NCI-H345 treated with DMSO at 0.1 percent for 48 hours (cell line): Measurements from ENCODE around the gene KCNQ5.
"Not testable (repeated sequence)": the region's sequence is repeated elsewhere in the genome, so short reads cannot be mapped to it uniquely, and the experiment has no call there.

Experiments used
- DNase-seq: peaks from one replicate; lab custom pipeline; 2025; ENCODE audit not compliant: unreplicated experiment; lab: John Stamatoyannopoulos, UW

The KCNQ5 gene

DNA sequence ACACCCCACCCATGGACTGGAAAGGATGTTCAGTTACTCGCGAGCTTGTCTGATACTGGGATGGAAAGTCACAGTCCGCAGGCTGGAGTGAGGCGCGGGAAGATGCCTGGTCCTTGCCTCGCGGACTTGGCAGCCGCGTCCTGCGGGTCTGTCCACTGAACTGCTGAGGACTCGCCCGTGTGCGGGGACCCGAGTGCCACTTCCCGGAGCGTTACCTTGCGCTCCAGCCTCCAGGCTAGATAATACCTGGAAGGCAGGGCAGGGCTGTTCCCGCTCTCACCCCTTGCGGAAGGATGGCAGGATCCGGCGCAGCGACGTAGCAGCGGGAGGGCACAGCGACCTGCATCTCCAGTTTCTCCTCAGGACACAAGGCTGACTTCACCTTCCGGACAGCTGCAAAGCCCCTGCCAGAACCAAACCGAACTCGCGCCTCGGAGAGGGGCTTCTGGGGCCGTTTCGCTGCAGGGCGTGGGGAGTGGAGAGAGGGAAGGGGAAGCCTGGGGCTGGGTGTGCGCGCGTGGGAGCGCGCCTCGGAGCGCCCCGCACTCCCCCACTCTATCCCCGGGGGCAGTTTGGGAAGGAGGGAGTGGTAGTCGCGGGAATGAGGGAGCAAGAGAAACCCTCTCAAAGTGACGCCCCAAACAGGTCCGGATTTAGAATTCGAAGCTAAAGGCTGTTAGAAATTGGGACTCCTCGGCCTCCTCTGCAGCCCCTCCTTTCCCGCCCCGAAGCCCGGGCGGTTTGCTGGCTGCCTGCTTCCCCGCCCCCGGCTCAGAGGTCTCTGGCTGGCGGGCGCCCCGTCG, at the start of gene KCNQ5:
Gene KCNQ5, plus strand, starts transcription at position 774 of the 803 bp plus-strand sequence.
- peak; percentile 42 for DNase-seq

- no peak for DNase-seq
These were observed 42.0 kb upstream of the KCNQ5 start for GRCh38 chr6:72579865-72580264.

- peak; percentile 52 for DNase-seq
These were observed 41.5 kb upstream of the KCNQ5 start for GRCh38 chr6:72580281-72580940.

DNA sequence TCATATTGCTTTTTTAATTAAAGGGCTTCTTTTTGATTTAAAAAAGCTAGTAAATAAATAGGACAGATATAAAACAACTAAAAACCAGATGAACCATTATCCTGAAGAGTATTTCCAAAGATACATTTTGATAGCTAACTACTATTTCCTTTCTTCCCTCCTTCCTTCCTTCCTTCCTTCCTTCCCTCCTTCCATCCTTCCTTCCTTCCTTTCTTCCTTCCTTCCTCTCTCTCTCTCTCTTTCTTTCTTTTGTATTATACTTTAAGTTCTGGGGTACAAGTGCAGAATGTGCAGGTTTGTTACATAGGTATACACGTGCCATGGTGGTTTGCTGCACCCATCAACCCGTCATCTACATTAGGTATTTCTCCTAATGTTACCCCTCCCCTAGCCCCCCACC, 40.9 kb upstream of the KCNQ5 start:
- DNase-seq: not testable (repeated sequence)

GRCh38 chr6:72588155-72588554, 33.7 kb upstream of the KCNQ5 start:
- DNase-seq: no peak

DNA sequence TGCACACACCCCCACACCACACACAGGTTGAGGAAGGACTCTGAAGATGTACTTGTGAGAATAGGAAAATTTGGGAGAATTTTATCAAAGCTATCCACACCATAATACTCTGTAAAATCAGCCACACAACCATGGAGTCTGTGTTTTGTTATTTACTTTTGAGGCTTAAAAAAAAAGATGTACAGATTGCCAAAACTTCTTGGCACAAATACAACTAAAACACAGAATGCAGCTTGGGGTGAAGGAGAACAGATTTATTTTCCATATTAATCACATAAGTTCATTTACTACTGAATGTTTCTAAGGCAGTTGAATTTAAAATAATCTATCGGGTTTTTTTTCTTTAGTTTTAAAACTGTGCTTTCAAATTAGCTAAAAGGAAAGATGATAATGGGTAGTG, 32.8 kb upstream of the KCNQ5 start:
- no peak for DNase-seq

GRCh38 chr6:72595812-72596211, 26.1 kb upstream of the KCNQ5 start:
- no peak for DNase-seq

- DNase-seq: no peak
These were observed 5.4 kb upstream of the KCNQ5 start for GRCh38 chr6:72616406-72617015.

DNA sequence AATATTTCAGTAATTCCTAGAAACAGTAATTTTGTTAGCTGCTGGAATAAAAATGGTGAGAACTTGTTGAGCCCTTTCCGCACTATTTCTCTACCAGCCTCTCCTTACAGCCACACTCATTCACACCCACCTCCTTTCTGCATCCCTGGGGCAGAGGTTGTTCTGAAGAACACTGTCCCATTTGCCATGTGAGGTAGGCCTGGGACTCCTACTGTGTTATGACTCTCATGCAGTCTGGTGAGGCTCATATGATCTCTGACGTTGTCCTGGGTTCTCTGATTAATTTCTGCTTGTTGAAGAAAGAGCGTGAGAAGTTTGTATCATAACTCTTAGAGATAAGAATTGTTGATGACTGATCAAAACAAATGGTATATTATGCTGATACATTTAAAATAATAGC, 4.1 kb upstream of the KCNQ5 start:
- DNase-seq: no peak

DNA sequence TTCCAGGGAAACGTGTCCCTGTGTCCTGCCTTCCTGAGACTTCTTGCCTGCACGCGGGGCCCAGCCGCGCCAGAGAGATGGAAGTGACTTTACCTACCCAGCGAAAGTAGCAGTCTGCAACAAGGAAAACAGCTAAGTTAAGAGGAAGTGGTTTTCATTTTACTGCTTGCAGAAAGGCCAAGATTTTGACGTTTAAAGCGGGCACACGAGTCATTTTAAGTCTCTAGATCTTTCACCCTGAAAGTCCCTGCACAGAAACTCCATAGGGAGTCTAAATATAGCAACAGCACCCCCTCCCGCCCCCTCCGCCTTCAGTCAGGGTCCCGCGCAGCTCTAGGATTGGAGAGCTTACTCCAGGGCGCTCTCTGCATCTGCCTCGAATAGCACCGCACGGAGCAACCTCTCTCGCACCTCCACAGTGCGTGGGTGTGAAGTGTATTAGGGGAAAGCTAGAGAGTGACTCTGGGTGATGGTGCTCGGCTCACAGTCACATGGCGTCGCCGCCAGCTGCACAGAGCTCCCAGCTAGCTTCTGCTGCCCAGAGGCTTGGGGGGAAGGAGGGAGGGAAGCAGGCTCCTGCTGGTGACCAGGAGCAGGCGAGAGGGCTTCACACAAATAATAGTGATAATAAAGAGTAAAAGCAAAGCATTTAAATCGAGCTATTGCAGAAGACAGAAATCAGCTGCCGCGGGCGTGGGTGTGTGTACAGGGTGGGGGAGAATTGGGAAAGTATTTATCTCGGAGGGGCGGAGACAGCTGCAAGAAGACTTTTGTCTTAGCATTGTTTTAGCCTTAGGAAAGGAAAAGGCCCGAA, 1.8 kb upstream of the KCNQ5 start:
- no peak for DNase-seq

DNA sequence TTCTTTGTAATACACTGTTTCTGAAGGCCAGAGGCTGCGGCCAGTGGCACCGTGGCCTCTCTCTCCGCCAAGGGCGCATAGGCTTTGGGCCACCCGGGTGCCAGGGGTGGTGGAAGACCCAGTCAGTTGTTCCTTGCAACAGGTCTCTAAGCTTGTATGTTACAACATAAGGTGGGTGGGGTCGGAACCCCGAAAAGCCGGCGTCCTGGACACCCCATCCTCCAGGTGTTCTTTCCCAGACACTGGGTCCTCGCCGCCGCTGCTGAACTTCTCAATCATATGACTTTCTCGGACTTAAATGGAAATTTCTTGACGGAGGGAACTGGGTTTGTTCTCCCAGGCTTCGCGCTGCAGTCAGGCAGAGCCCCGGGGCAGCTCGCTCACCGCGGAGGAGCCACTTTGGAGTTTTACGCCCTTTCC, 983 bp upstream of the KCNQ5 start:
- DNase-seq: no peak

- peak; percentile 59 for DNase-seq
These were observed 453 bp downstream of the KCNQ5 start for GRCh38 chr6:72622094-72622940.

DNA sequence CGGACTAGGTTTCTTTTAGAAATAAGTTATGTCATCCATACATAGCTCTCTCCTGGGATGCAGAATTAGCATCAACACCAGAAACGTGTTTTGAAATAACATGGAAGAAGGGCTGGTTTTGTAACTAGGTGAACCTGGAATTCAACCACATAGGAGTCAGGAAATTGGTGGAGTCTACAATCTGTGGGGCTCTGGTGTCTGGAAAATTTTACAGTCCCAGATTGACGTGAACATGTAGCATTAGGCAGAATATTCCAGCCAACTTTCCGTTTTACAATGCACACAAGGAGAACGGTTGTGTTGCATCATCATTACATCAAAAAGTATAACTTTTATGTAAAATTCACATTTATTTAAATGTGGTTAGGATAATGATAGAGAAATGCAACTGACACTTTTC, 1.9 kb downstream of the KCNQ5 start:
- DNase-seq: no peak

GRCh38 chr6:72624557-72625160, 2.8 kb downstream of the KCNQ5 start:
- peak; percentile 13 for DNase-seq

DNA sequence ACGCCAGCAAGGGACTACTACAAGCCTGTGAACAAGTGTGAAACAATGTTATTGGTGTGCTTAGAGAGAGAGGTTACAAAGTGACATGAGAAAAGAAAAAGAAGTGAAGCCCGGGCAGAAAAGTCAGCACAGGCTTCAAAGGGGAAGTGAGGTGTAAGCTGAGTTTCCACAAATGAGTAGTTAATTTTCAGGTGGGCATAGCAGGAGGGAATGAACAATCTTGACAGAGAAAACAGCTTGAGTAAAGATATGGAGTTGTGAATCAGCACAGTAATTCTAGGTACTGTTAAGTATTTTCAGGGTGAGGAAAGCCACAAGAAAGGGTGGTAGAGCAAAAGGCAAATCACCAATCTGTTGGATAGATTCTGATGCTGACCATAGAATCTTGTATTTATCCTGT, 4.3 kb downstream of the KCNQ5 start:
- DNase-seq: no peak

- DNase-seq: no peak
These were observed 5.7 kb downstream of the KCNQ5 start for GRCh38 chr6:72627539-72627938.

DNA sequence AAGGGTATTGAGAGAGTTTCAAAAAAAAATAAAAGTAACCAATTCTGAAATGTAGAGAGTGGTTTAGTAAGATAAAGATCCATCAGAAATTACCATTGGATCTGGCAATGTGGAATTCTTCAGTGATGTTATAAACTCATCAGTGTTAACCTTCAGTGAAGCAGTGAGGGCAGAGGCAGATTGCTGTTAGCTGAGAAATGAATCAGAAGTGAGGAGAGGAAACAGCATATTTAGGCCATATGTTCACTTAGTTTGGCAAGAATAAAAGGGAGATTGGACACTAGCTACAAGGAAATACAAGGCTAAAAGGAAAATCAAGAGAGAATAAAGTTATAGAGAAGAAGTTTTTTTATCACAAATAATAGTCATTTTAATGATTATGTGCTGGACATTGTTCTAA, 9.6 kb downstream of the KCNQ5 start:
- no peak for DNase-seq

DNA sequence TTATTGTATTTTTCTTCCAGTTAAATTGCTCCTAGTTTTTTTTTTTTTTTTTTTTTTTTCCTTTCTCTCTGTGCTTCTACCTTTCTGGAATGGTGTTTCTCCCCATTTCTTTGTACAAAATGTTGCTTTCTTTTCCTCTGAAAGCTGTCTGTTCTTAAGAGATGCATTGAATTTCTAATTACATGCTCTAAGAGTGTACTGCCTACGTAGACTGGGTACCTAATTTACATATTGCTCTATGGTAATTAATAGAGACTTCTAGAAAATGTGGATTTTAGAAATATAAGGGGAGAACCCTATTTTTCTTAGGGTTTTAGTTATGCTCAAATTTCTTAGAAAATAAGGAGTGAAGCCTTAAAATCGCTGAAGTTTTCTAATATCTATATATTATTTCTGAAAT, 13.8 kb downstream of the KCNQ5 start:
- DNase-seq: no peak

- no peak for DNase-seq
These were observed 14.4 kb downstream of the KCNQ5 start for GRCh38 chr6:72636215-72636614.

GRCh38 chr6:72636786-72637185, 14.9 kb downstream of the KCNQ5 start:
- no peak for DNase-seq
